Esophagus squamous epithelium (tissue), 5 donors: ENCODE measurements around the gene TRIM33. TPM values are rescaled to one million over a fixed set of nuclear protein-coding genes. Genes with fewer than 3 reads are reported as not detected.

ENCODE experiments used
- DNase-seq: peaks from one replicate; lab custom pipeline; 2025; lab: John Stamatoyannopoulos, UW
- H3K27ac ChIP-seq, 4 donors: fragments of 200-600 bp; sonication (generic); one replicate each; pipeline ENCODE4 v1.5.1; 2016 to 2019; ENCODE audit warnings: mild to moderate bottlenecking in 1 of 4
- H3K27me3 ChIP-seq, 4 donors: fragments of 200-600 bp; sonication (generic); 1 replicate in 3 of 4; 2 replicates in 1 of 4; pipeline versions ENCODE4 v1.5.1 to v1.6.0; 2017 to 2021; ENCODE audit warnings: antibody characterized with exemption in 1 of 4
- H3K36me3 ChIP-seq, 3 donors: fragments of 200-600 bp; sonication (generic); one replicate each; pipeline ENCODE4 v1.5.1; 2016 to 2019
- H3K4me1 ChIP-seq, 3 donors: fragments of 200-600 bp; sonication (generic); one replicate each; pipeline ENCODE4 v1.5.1; 2017 to 2019
- H3K4me3 ChIP-seq, 4 donors: fragments of 200-600 bp; sonication (generic); 1 replicate in 3 of 4; 2 replicates in 1 of 4; pipeline ENCODE4 v1.5.1; 2016 to 2019; ENCODE audit warnings: mild to moderate bottlenecking in 2 of 4, moderate library complexity in 1 of 4
- H3K9me3 ChIP-seq, 3 donors: fragments of 200-600 bp; sonication (generic); one replicate each; pipeline ENCODE4 v1.5.1; 2016 to 2019
- POLR2A ChIP-seq, 4 donors: fragments of 450-650 bp; IDR thresholded peaks; one replicate each; pipeline ENCODE4 v1.6.1; 2017; ENCODE audit warnings: antibody characterized with exemption in 4 of 4, mild to moderate bottlenecking in 4 of 4, moderate library complexity in 3 of 4
- WGBS, 2 donors: methylation state at CpG; one replicate each; pipeline ENCODE4 v1.1.5; 2018; 5-methylcytosine and 5-hydroxymethylcytosine counted together
- intact Hi-C: fragments of 100-400 bp; cut with DNase I; formaldehyde crosslinking; loops from one replicate; pipeline ENCODE4 v1.15.0; 2022
- total RNA-seq, 4 donors: library from RNA; depleted of rRNA; stranded (reverse); fragments of >200 nt; gene quantifications; one replicate each; pipeline ENCODE4 v1.1.0, GENCODE V29; 2016
- TF ChIP-seq, protein P1 (sequence below), 6 experiments: fragments of 450-650 bp in 4 of 6; fragments of 200-600 bp in 2 of 6; sonication (generic) in 2 of 6; IDR thresholded peaks; one replicate each; pipeline ENCODE4 v1.5.1; 2016 to 2019; ENCODE audit warnings: antibody characterized with exemption in 6 of 6, mild to moderate bottlenecking in 4 of 6, moderate library complexity in 4 of 6
- donor health status: DM: yes; HTN: yes; CAD: no.

The TRIM33 gene
- total RNA-seq, 4 donors from 2014 or later: 19.1 to 38.7 (median 25.4) TPM

- Histone ChIP-seq H3K4me3 (no peak overlapping the region), H3K4me1 (peaks cover 0 to 17% (median 0%) of the 10 kb centered on the region in 3 donors), H3K27me3 (no peaks in the 10 kb centered on the region), H3K27ac (peak overlapping the region in 3 of 4 donors; percentile 9 to 80 (median 66)), H3K36me3 (peaks cover 0 to 17% (median 2%) of the 10 kb centered on the region in 3 donors), H3K9me3 (peaks cover 0 to 9% (median 0%) of the 10 kb centered on the region in 3 donors)
- no peak for TF ChIP-seq POLR2A (IDR thresholded peaks at IDR 0.05)
- TF ChIP-seq, protein P1, sequence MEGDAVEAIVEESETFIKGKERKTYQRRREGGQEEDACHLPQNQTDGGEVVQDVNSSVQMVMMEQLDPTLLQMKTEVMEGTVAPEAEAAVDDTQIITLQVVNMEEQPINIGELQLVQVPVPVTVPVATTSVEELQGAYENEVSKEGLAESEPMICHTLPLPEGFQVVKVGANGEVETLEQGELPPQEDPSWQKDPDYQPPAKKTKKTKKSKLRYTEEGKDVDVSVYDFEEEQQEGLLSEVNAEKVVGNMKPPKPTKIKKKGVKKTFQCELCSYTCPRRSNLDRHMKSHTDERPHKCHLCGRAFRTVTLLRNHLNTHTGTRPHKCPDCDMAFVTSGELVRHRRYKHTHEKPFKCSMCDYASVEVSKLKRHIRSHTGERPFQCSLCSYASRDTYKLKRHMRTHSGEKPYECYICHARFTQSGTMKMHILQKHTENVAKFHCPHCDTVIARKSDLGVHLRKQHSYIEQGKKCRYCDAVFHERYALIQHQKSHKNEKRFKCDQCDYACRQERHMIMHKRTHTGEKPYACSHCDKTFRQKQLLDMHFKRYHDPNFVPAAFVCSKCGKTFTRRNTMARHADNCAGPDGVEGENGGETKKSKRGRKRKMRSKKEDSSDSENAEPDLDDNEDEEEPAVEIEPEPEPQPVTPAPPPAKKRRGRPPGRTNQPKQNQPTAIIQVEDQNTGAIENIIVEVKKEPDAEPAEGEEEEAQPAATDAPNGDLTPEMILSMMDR (IDR thresholded peaks at IDR 0.05): no peak
- WGBS, 2 donors: 74 to 86% methylated on average over 1 of the region's 1 CpG
- intact Hi-C loops: no loop called here
- DNase-seq: no peak
Observed at GRCh38 chr1:114387010-114387360, 124.0 kb downstream of the TRIM33 start.

DNA sequence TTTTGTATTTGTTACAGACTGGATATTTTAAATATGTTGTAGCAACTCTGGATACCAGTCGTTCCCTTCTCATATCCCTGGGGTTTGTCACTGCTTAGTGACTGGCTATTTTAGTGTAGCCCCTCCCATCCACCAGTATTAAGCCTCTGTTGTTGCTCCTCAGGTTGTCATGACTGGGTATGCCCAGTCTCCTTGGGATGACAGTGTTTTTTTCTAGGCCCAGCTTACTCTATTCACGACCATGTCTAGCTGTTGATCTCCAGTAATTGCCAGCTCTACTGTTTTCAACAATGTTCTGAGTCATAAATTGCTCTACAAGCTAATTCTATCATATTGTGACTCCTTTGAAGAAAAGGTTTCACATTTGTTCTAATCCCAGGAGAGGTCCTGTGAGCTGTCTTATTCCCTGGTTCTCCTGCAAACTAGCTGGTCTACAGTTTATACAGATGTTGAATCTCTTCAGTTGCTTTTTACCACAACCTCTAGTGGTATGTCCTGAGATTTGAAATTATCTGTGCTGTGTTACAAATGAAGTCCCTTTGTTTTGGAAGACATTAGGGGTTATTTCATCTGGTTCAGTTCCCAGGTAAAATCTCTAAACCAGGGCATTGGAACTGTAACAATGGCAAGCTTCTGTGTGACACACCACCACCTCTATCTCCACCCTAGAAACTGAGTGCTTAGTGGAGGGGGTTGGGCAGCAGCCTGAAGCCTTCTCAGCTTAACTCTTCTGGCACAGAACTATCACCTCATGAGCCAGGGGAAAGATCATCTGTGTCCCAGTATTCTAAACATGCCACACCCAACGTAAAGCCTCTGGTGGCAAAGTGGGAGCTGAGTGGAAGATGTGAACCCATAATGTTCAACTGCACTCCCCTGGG is 124.6 kb downstream of the TRIM33 start:
- TF ChIP-seq POLR2A (IDR thresholded peaks at IDR 0.05): no peak
- TF ChIP-seq, protein P1 (IDR thresholded peaks at IDR 0.05): no peak
- WGBS, 2 donors: 50 to 52% methylated on average over 3 of the region's 3 CpGs
- H3K27me3 ChIP-seq: no peaks in the 10 kb centered on the region
- peak overlapping the region in 3 of 4 donors; percentile 42 to 80 (median 66) for H3K27ac ChIP-seq
- H3K4me3 ChIP-seq: no peak overlapping the region
- H3K36me3 ChIP-seq: peaks cover 0 to 11% (median 0%) of the 10 kb centered on the region in 3 donors
- H3K4me1 ChIP-seq: peaks cover 0 to 17% (median 0%) of the 10 kb centered on the region in 3 donors
- no peak for DNase-seq
- intact Hi-C loops: no loop called here
- H3K9me3 ChIP-seq: peaks cover 0 to 9% (median 0%) of the 10 kb centered on the region in 3 donors

GRCh38 chr1:114384922-114385321 is 126.1 kb downstream of the TRIM33 start:
- 91 to 93% methylated on average over 1 of the region's 1 CpG for WGBS, 2 donors
- intact Hi-C loops: no loop called here
- H3K4me1 ChIP-seq: peaks cover 0 to 17% (median 0%) of the 10 kb centered on the region in 3 donors
- H3K36me3 ChIP-seq: no peaks in the 10 kb centered on the region
- no peak overlapping the region for H3K4me3 ChIP-seq
- DNase-seq: no peak
- no peak overlapping the region for H3K27ac ChIP-seq
- TF ChIP-seq, protein P1 (IDR thresholded peaks at IDR 0.05): no peak
- TF ChIP-seq POLR2A (IDR thresholded peaks at IDR 0.05): no peak
- no peaks in the 10 kb centered on the region for H3K27me3 ChIP-seq
- peaks cover 0 to 9% (median 0%) of the 10 kb centered on the region in 3 donors for H3K9me3 ChIP-seq

- no peak for DNase-seq
- no peak for TF ChIP-seq POLR2A (IDR thresholded peaks at IDR 0.05)
- TF ChIP-seq, protein P1 (IDR thresholded peaks at IDR 0.05): no peak
- Histone ChIP-seq H3K4me1 (no peaks in the 10 kb centered on the region), H3K27ac (no peak overlapping the region), H3K27me3 (no peaks in the 10 kb centered on the region), H3K36me3 (no peaks in the 10 kb centered on the region), H3K4me3 (no peak overlapping the region), H3K9me3 (peaks cover 0 to 11% (median 0%) of the 10 kb centered on the region in 3 donors)
- intact Hi-C loops: no loop called here
Observed at GRCh38 chr1:114379987-114380386, 131.0 kb downstream of the TRIM33 start.

- Histone ChIP-seq H3K9me3 (peaks cover 0 to 13% (median 0%) of the 10 kb centered on the region in 3 donors), H3K27ac (no peak overlapping the region), H3K4me3 (no peak overlapping the region), H3K27me3 (no peaks in the 10 kb centered on the region), H3K4me1 (no peaks in the 10 kb centered on the region), H3K36me3 (no peaks in the 10 kb centered on the region)
- TF ChIP-seq POLR2A (IDR thresholded peaks at IDR 0.05): no peak
- TF ChIP-seq, protein P1 (IDR thresholded peaks at IDR 0.05): no peak
- intact Hi-C loops: no loop called here
- DNase-seq: no peak
- 74 to 91% methylated on average over 2 of the region's 2 CpGs for WGBS, 2 donors
Observed at GRCh38 chr1:114379358-114379757, 131.6 kb downstream of the TRIM33 start.
